Astrocyte (in vitro differentiated cells and primary cell): ENCODE measurements around the gene NHERF2. TPM values are rescaled to one million over a fixed set of nuclear protein-coding genes. Genes with fewer than 3 reads are reported as not detected.

Source experiments
- DNase-seq: peaks from one replicate; pipeline ENCODE4 v3.0.0-alpha.2; 2010; ENCODE audit warnings: low read depth
- FAIRE-seq: peaks from 2 replicates; lab custom pipeline; 2011; peaks lifted over from hg19 to GRCh38; lab: Jason Lieb, UNC
- H2AFZ ChIP-seq: 2 replicates; pipeline ENCODE4 v1.6.0; 2012; ENCODE audit warnings: low read depth, low read length, inconsistent platforms
- H3K27ac ChIP-seq: 2 replicates; pipeline ENCODE4 v1.5.1; 2011; ENCODE audit warnings: low read depth, low read length, inconsistent platforms
- H3K27me3 ChIP-seq: 2 replicates; pipeline ENCODE4 v1.6.0; 2011; ENCODE audit warnings: low read length, inconsistent platforms; ENCODE audit not compliant: insufficient read depth
- H3K36me3 ChIP-seq: 2 replicates; pipeline ENCODE4 v1.5.1; 2011; ENCODE audit warnings: low read length, inconsistent platforms; ENCODE audit not compliant: insufficient read depth
- H3K4me1 ChIP-seq: 2 replicates; pipeline ENCODE4 v1.5.1; 2011; ENCODE audit warnings: low read length, inconsistent platforms; ENCODE audit not compliant: insufficient read depth
- H3K4me2 ChIP-seq: 2 replicates; pipeline ENCODE4 v1.6.0; 2012; ENCODE audit warnings: low read length, inconsistent platforms
- H3K4me3 ChIP-seq: 2 replicates; pipeline ENCODE4 v1.5.1; 2011; ENCODE audit warnings: low read depth, mild to moderate bottlenecking, low read length, inconsistent platforms; ENCODE audit not compliant: insufficient read depth
- H3K79me2 ChIP-seq: 2 replicates; pipeline ENCODE4 v1.6.0; 2012; ENCODE audit warnings: mild to moderate bottlenecking, low read length, inconsistent platforms; ENCODE audit not compliant: insufficient read depth
- H3K9ac ChIP-seq: 2 replicates; pipeline ENCODE4 v1.6.0; 2012; ENCODE audit warnings: mild to moderate bottlenecking, low read length, inconsistent platforms
- H3K9me3 ChIP-seq: 2 replicates; pipeline ENCODE4 v1.5.1; 2012; ENCODE audit warnings: low read depth, mild to moderate bottlenecking, low read length, inconsistent platforms; ENCODE audit not compliant: insufficient read depth
- H4K20me1 ChIP-seq: 2 replicates; pipeline ENCODE4 v1.6.0; 2012; ENCODE audit warnings: low read length, inconsistent platforms; ENCODE audit not compliant: insufficient read depth
- H3K27ac Mint-ChIP-seq: one replicate; pipeline ENCODE4 v1.8.0; 2021; ENCODE audit warnings: mild to moderate bottlenecking, mixed read lengths; ENCODE audit not compliant: unreplicated experiment
- H3K27me3 Mint-ChIP-seq: one replicate; pipeline ENCODE4 v1.8.0; 2021; ENCODE audit warnings: low read depth, mixed read lengths; ENCODE audit not compliant: unreplicated experiment
- H3K36me3 Mint-ChIP-seq: one replicate; pipeline ENCODE4 v1.8.0; 2021; ENCODE audit warnings: low read depth, mixed read lengths; ENCODE audit not compliant: unreplicated experiment
- H3K4me1 Mint-ChIP-seq: one replicate; pipeline ENCODE4 v1.8.0; 2021; ENCODE audit warnings: low read depth, mixed read lengths; ENCODE audit not compliant: unreplicated experiment
- H3K4me3 Mint-ChIP-seq: one replicate; pipeline ENCODE4 v1.8.0; 2021; ENCODE audit warnings: mild to moderate bottlenecking, moderate library complexity, mixed read lengths; ENCODE audit not compliant: unreplicated experiment
- H3K9me3 Mint-ChIP-seq: one replicate; pipeline ENCODE4 v1.8.0; 2021; ENCODE audit warnings: mild to moderate bottlenecking, mixed read lengths; ENCODE audit not compliant: unreplicated experiment
- EZH2 ChIP-seq: IDR thresholded peaks from 2 replicates; pipeline ENCODE4 v1.6.1; 2012; ENCODE audit warnings: mild to moderate bottlenecking, low read length, inconsistent platforms; ENCODE audit not compliant: insufficient read depth
- total RNA-seq: library from RNA; stranded (reverse); gene quantifications from 2 replicates; pipeline ENCODE4 v1.2.1, GENCODE V29; 2021
- TF ChIP-seq, protein P1 (sequence below): IDR thresholded peaks from 2 replicates; pipeline ENCODE4 v1.5.1; 2011; ENCODE audit warnings: low read depth, mild to moderate bottlenecking, inconsistent platforms, low read length, moderate library complexity; ENCODE audit not compliant: insufficient read depth

Gene NHERF2
- total RNA-seq, 1 donor from 2014 or later, result 92.5 TPM

- H4K20me1 ChIP-seq, result peaks cover 23% of the 10 kb centered on the region
- no peak overlapping the region for H2AFZ ChIP-seq
- peak overlapping the region; percentile 65 for H3K9ac ChIP-seq
- no peaks in the 10 kb centered on the region for H3K27me3 Mint-ChIP-seq
- peaks cover 30% of the 10 kb centered on the region for H3K79me2 ChIP-seq
- DNase-seq, result no peak
- no peak for FAIRE-seq
- no peaks in the 10 kb centered on the region for H3K36me3 Mint-ChIP-seq
- H3K4me3 Mint-ChIP-seq, result peak overlapping the region; percentile 96
- no peaks in the 10 kb centered on the region for H3K27me3 ChIP-seq
- H3K27ac Mint-ChIP-seq, result peak overlapping the region; percentile 66
- TF ChIP-seq, protein P1, sequence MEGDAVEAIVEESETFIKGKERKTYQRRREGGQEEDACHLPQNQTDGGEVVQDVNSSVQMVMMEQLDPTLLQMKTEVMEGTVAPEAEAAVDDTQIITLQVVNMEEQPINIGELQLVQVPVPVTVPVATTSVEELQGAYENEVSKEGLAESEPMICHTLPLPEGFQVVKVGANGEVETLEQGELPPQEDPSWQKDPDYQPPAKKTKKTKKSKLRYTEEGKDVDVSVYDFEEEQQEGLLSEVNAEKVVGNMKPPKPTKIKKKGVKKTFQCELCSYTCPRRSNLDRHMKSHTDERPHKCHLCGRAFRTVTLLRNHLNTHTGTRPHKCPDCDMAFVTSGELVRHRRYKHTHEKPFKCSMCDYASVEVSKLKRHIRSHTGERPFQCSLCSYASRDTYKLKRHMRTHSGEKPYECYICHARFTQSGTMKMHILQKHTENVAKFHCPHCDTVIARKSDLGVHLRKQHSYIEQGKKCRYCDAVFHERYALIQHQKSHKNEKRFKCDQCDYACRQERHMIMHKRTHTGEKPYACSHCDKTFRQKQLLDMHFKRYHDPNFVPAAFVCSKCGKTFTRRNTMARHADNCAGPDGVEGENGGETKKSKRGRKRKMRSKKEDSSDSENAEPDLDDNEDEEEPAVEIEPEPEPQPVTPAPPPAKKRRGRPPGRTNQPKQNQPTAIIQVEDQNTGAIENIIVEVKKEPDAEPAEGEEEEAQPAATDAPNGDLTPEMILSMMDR, result no peak
- no peak for TF ChIP-seq EZH2
- H3K4me1 Mint-ChIP-seq, result peaks cover 10% of the 10 kb centered on the region
- H3K36me3 ChIP-seq, result no peaks in the 10 kb centered on the region
- peaks cover 22% of the 10 kb centered on the region for H3K4me1 ChIP-seq
- no peaks in the 10 kb centered on the region for H3K9me3 Mint-ChIP-seq
- H3K27ac ChIP-seq, result no peak overlapping the region
- peak overlapping the region; percentile 69 for H3K4me3 ChIP-seq
- peak overlapping the region; percentile 95 for H3K4me2 ChIP-seq
- H3K9me3 ChIP-seq, result no peaks in the 10 kb centered on the region
These were observed 1.4 kb downstream of the NHERF2 start for GRCh38 chr16:2028146-2028545.

DNA sequence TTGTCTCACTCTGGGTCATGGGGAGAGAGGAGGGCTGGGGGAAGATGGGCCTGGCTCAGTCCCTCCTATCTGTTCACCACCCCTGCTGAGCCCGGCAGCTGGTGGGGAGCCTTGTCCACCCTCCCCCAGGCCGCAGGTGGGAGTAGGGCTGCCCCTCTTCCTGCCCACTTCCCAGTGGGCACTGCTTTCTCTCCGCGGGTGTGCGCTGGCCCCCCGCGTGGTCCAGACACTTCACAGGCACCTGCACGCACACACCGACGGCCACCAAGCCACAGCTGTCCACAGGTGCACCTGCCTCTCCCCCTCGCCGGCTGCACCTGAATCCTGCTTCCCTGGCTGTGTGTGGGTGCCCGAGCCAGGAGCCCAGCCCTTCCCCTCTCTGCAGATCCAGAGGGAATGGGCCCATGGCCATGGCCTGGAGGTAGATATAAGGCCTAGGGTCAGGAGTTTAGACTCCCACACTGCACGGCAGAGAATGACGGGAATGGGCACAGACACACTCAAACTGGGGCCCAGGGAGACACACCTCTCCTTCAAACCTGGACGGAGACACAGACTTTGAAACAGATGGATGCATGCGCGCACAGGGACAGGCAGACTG lies 2.0 kb downstream of the NHERF2 start:
- H3K36me3 Mint-ChIP-seq, result no peaks in the 10 kb centered on the region
- Histone ChIP-seq H3K9me3 (no peaks in the 10 kb centered on the region), H4K20me1 (peaks cover 23% of the 10 kb centered on the region), H3K4me2 (peak overlapping the region; percentile 95), H3K79me2 (peaks cover 36% of the 10 kb centered on the region), H2AFZ (no peak overlapping the region), H3K4me1 (peaks cover 28% of the 10 kb centered on the region), H3K36me3 (no peaks in the 10 kb centered on the region), H3K9ac (no peak overlapping the region), H3K27ac (no peak overlapping the region), H3K4me3 (no peak overlapping the region), H3K27me3 (no peaks in the 10 kb centered on the region)
- FAIRE-seq (no peak), DNase-seq (no peak)
- H3K9me3 Mint-ChIP-seq, result no peaks in the 10 kb centered on the region
- TF ChIP-seq EZH2, result no peak
- TF ChIP-seq, protein P1, result no peak
- H3K27ac Mint-ChIP-seq, result no peak overlapping the region
- peak overlapping the region; percentile 96 for H3K4me3 Mint-ChIP-seq
- no peaks in the 10 kb centered on the region for H3K27me3 Mint-ChIP-seq
- peaks cover 12% of the 10 kb centered on the region for H3K4me1 Mint-ChIP-seq

GRCh38 chr16:2029350-2029749 lies 2.6 kb downstream of the NHERF2 start:
- peaks cover 23% of the 10 kb centered on the region for H4K20me1 ChIP-seq
- peaks cover 40% of the 10 kb centered on the region for H3K79me2 ChIP-seq
- H3K27me3 Mint-ChIP-seq, result no peaks in the 10 kb centered on the region
- no peak overlapping the region for H3K4me3 Mint-ChIP-seq
- H3K27ac Mint-ChIP-seq, result no peak overlapping the region
- H3K27ac ChIP-seq, result no peak overlapping the region
- no peaks in the 10 kb centered on the region for H3K9me3 Mint-ChIP-seq
- H3K4me1 Mint-ChIP-seq, result peaks cover 16% of the 10 kb centered on the region
- H3K4me2 ChIP-seq, result peak overlapping the region; percentile 22
- no peaks in the 10 kb centered on the region for H3K36me3 ChIP-seq
- no peak for DNase-seq
- H3K9me3 ChIP-seq, result no peaks in the 10 kb centered on the region
- no peaks in the 10 kb centered on the region for H3K36me3 Mint-ChIP-seq
- H3K4me1 ChIP-seq, result peaks cover 32% of the 10 kb centered on the region
- H3K27me3 ChIP-seq, result no peaks in the 10 kb centered on the region
- no peak overlapping the region for H2AFZ ChIP-seq
- no peak overlapping the region for H3K4me3 ChIP-seq
- no peak for FAIRE-seq
- TF ChIP-seq, protein P1, result no peak
- H3K9ac ChIP-seq, result no peak overlapping the region
